ENCODE measurements around the gene MFAP5. TPM values are rescaled to one million over a fixed set of nuclear protein-coding genes. Genes with fewer than 3 reads are reported as not detected.
A peak's percentile ranks its signal among the peaks of the same experiment; 100 is the strongest.

MFAP5 gene
- total RNA-seq, 1 experiment from 2014 or later, result 18.9 TPM

GRCh38 chr12:8603856-8604255, 58.8 kb downstream of the MFAP5 start:
- no TSS peak for BruUV-seq (replicated peaks)
- H3K4me2 ChIP-seq, result no peak overlapping the region; the same call in 1 of the 2 replicates
- H3K36me3 ChIP-seq (ENCODE audit: low read depth), result no peaks in the 10 kb centered on the region
- TF ChIP-seq EZH2 (IDR thresholded peaks at IDR 0.05; ENCODE audit: low read depth) (no peak), CTCF (conservative IDR thresholded peaks at IDR 0.05) (peak; percentile 40; the same call in 1 of the 2 replicates)
- CTCF ChIA-PET, result no interaction called here
- no peaks in the 10 kb centered on the region for H3F3A ChIP-seq (ENCODE audit: insufficient read depth, low read depth)
- intact Hi-C loops (cut with micrococcal nuclease; ENCODE audit: unreplicated experiment), result no loop called here
- H2AFZ ChIP-seq, result no peak overlapping the region
- no peaks in the 10 kb centered on the region for H3K4me1 ChIP-seq (replicated peaks; ENCODE audit: insufficient read depth)
- no peaks in the 10 kb centered on the region for H3K9me2 ChIP-seq (ENCODE audit: insufficient read depth)
- H3K27ac ChIP-seq, result no peak overlapping the region
- no peaks in the 10 kb centered on the region for H4K20me1 ChIP-seq (ENCODE audit: insufficient read depth)
- no peak for DNase-seq
- no peak overlapping the region for H3K4me3 ChIP-seq
- peaks cover 13% of the 10 kb centered on the region; the same call in 1 of the 2 replicates for H3K27me3 ChIP-seq (ENCODE audit: insufficient read depth, low read depth)
- H3K79me2 ChIP-seq (ENCODE audit: low read depth), result no peaks in the 10 kb centered on the region
- H3K9me3 ChIP-seq (ENCODE audit: insufficient read depth, low read depth), result no peaks in the 10 kb centered on the region
- POLR2A ChIA-PET (ENCODE audit: unreplicated experiment), result no interaction called here

DNA sequence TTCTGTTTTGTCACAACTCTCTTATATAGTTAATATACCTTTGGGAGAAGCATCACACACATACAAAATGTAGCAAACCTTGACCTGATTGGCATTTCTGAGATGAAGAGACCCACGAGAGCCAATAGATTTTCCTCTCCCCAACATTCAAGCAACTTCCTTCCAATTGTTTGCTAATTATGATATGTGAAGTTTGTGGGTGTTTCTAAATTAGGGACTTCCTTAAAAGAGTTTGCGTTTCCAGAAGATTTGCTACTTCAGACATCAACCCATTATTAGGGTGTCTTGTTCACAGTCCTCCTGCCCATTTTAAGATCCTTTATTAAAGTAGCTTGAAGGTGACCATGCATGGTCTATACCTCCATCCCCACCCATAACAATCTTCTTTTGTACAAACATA, 59.3 kb downstream of the MFAP5 start:
- no peak overlapping the region for H3K27ac ChIP-seq
- CTCF ChIA-PET, result interaction anchor here (0.9 kb wide), 1 partner anchor 59 kb away, joined by 7 read pairs; no protein-coding TSS in a partner anchor
- no peak for DNase-seq
- no peaks in the 10 kb centered on the region for H3K9me2 ChIP-seq (ENCODE audit: insufficient read depth)
- no peaks in the 10 kb centered on the region for H3K36me3 ChIP-seq (ENCODE audit: low read depth)
- H3K9me3 ChIP-seq (ENCODE audit: insufficient read depth, low read depth), result no peaks in the 10 kb centered on the region
- peaks cover 13% of the 10 kb centered on the region; the same call in 1 of the 2 replicates for H3K27me3 ChIP-seq (ENCODE audit: insufficient read depth, low read depth)
- no peaks in the 10 kb centered on the region for H4K20me1 ChIP-seq (ENCODE audit: insufficient read depth)
- no peak overlapping the region for H3K4me3 ChIP-seq
- no peak overlapping the region for H2AFZ ChIP-seq
- intact Hi-C loops (cut with micrococcal nuclease; ENCODE audit: unreplicated experiment), result no loop called here
- no peak for TF ChIP-seq EZH2 (IDR thresholded peaks at IDR 0.05; ENCODE audit: low read depth)
- no peak for TF ChIP-seq CTCF (conservative IDR thresholded peaks at IDR 0.05)
- no peak overlapping the region for H3K4me2 ChIP-seq
- H3K4me1 ChIP-seq (replicated peaks; ENCODE audit: insufficient read depth), result no peaks in the 10 kb centered on the region
- BruUV-seq (replicated peaks), result no TSS peak
- no peaks in the 10 kb centered on the region for H3K79me2 ChIP-seq (ENCODE audit: low read depth)
- no peaks in the 10 kb centered on the region for H3F3A ChIP-seq (ENCODE audit: insufficient read depth, low read depth)
- POLR2A ChIA-PET (ENCODE audit: unreplicated experiment), result no interaction called here

GRCh38 chr12:8596561-8596960, 66.1 kb downstream of the MFAP5 start:
- H3K4me3 ChIP-seq, result no peak overlapping the region
- no peak for DNase-seq
- H3F3A ChIP-seq (ENCODE audit: insufficient read depth, low read depth), result no peaks in the 10 kb centered on the region
- no TSS peak for BruUV-seq (replicated peaks)
- H2AFZ ChIP-seq, result no peak overlapping the region
- intact Hi-C loops (cut with micrococcal nuclease; ENCODE audit: unreplicated experiment), result no loop called here
- no peaks in the 10 kb centered on the region for H3K9me3 ChIP-seq (ENCODE audit: insufficient read depth, low read depth)
- no peak overlapping the region for H3K4me2 ChIP-seq
- H3K27me3 ChIP-seq (ENCODE audit: insufficient read depth, low read depth), result peaks cover 4% of the 10 kb centered on the region; the same call in 1 of the 2 replicates
- H3K79me2 ChIP-seq (ENCODE audit: low read depth), result no peaks in the 10 kb centered on the region
- no peaks in the 10 kb centered on the region for H3K4me1 ChIP-seq (replicated peaks; ENCODE audit: insufficient read depth)
- ChIA-PET CTCF (no interaction called here), POLR2A (ENCODE audit: unreplicated experiment) (no interaction called here)
- no peaks in the 10 kb centered on the region for H4K20me1 ChIP-seq (ENCODE audit: insufficient read depth)
- H3K9me2 ChIP-seq (ENCODE audit: insufficient read depth), result no peaks in the 10 kb centered on the region
- H3K27ac ChIP-seq, result no peak overlapping the region
- TF ChIP-seq EZH2 (IDR thresholded peaks at IDR 0.05; ENCODE audit: low read depth), result no peak
- TF ChIP-seq CTCF (conservative IDR thresholded peaks at IDR 0.05), result no peak
- no peaks in the 10 kb centered on the region for H3K36me3 ChIP-seq (ENCODE audit: low read depth)

Other genes starting within 250 kb of the MFAP5 start
- not detected in 2 replicates for gene CLEC6A, start 206.9 kb downstream of the MFAP5 start, total RNA-seq (2021)
- not detected in 2 replicates for gene CLEC4D, start 149.3 kb downstream of the MFAP5 start, total RNA-seq (2021)
- not detected in 2 replicates for gene CLEC4E, start 121.9 kb downstream of the MFAP5 start, total RNA-seq (2021)
- not detected in 2 replicates for gene AICDA, start 50.0 kb downstream of the MFAP5 start, total RNA-seq (2021)
- 56.9 and 64.8 TPM in 2 replicates for gene RIMKLB, start 35.2 kb upstream of the MFAP5 start, total RNA-seq (2021)
- 15.2 and 17.3 TPM in 2 replicates for gene A2ML1, start 159.8 kb upstream of the MFAP5 start, total RNA-seq (2021)

All from PC-9 (cell line).